Epithelial cell of esophagus (primary cell): ENCODE data around the gene GCKR.
A peak's percentile ranks its signal among the peaks of the same experiment; 100 is the strongest.
"Not testable (repeated sequence)": the region's sequence is repeated elsewhere in the genome, so short reads cannot be mapped to it uniquely, and the experiment has no call there.

ENCODE experiments used
- DNase-seq: peaks from one replicate; pipeline ENCODE4 v3.0.0; 2010; ENCODE audit warnings: low read depth
- H3K4me3 ChIP-seq: 2 replicates; pipeline ENCODE4 v1.5.1; 2011; ENCODE audit warnings: mild to moderate bottlenecking, low read length, control low read depth
- TF ChIP-seq, protein P1 (sequence below): IDR thresholded peaks from 2 replicates; pipeline ENCODE4 v1.5.1; 2011; ENCODE audit warnings: low read depth, mild to moderate bottlenecking, low read length, control low read depth, inconsistent platforms; ENCODE audit not compliant: insufficient read depth; ENCODE audit errors: missing control alignments

Gene GCKR

DNA sequence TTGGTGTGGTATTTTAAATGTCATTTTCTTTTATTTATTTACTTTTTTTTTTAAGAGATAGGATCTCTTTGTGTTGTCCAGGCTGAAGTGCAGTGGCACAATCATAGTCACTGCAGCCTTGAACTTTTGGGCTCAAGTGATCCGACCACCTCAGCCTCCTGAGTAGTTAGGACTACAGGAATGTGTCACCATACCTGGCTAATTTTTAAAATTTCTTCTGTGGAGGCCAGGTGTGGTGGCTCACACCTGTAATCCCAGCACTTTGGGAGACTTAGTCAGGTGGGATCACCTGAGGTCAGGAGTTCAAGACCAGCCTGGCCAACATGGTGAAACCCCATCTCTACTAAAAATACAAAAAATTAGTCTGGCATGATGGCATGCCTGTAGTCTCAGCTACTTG, 52.7 kb downstream of the GCKR start:
- TF ChIP-seq, protein P1, sequence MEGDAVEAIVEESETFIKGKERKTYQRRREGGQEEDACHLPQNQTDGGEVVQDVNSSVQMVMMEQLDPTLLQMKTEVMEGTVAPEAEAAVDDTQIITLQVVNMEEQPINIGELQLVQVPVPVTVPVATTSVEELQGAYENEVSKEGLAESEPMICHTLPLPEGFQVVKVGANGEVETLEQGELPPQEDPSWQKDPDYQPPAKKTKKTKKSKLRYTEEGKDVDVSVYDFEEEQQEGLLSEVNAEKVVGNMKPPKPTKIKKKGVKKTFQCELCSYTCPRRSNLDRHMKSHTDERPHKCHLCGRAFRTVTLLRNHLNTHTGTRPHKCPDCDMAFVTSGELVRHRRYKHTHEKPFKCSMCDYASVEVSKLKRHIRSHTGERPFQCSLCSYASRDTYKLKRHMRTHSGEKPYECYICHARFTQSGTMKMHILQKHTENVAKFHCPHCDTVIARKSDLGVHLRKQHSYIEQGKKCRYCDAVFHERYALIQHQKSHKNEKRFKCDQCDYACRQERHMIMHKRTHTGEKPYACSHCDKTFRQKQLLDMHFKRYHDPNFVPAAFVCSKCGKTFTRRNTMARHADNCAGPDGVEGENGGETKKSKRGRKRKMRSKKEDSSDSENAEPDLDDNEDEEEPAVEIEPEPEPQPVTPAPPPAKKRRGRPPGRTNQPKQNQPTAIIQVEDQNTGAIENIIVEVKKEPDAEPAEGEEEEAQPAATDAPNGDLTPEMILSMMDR = no peak
- DNase-seq = no peak
- H3K4me3 ChIP-seq = no peak overlapping the region

DNA sequence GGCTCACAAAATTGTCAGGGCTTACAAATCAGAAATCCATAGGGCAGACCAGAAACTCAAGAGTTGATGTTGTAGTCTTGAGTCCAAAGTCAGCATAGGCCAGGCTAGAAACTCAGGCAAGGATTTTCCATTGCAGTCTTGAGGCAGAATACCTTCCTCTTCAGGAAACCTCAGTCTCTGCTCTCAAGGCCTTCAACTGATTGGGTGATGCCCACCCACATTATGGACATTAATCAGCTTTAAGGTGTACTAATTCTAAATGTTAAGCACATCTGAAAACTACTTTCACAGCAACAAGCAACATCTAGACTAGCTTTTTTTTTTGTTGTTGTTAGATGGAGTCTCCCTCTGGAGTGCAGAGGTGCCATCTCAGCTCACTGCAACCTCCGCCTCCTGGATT, 54.9 kb downstream of the GCKR start:
- TF ChIP-seq, protein P1 = no peak
- DNase-seq = no peak
- no peak overlapping the region for H3K4me3 ChIP-seq

DNA sequence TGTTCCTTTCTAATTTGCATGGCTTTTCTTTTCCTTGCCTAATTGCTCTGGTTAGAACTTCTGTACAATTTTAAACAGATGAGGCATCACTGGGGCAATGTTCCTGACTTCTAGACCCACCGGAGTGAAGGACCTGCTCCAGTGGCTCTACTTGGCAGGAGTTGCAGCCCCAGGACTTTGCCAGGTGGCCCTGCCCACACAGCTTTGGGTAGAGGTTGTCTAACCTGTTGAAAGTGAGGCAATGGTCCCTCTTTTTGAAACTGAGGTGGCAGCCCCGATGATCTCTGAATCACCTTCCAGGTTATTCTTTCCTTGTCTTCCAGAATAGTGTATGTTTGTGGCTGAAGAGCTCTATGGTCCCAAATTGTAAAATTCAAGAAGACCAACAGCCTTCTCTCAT, 56.3 kb downstream of the GCKR start:
- TF ChIP-seq, protein P1 = no peak
- peak; percentile 62 for DNase-seq

DNA sequence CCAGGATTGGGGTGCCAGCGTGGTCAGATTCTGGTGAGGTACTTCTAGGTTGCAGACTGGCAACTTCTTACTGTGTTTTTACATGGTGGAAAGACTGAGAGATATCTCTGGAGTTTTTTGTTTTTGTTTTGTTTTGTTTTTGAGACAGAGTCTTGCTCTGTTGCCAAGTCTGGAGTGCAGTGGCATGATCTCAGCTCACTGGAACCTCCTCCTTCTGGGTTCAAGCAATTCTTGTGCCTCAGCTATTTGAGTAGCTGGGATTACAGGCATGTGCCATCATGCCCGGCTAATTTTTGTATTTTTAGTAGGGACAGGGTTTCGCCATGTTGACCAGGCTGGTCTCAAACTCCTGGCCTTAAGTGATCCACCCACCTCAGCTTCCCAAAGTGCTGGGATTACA, 57.8 kb downstream of the GCKR start:
- not testable (repeated sequence) for H3K4me3 ChIP-seq
- peak; percentile 39 for DNase-seq

More for the DNA sequence above, 56.3 kb downstream of the GCKR start:
- H3K4me3 ChIP-seq = no peak overlapping the region

- H3K4me3 ChIP-seq = no peak overlapping the region
Observed at GRCh38 chr2:27559228-27559627, 62.6 kb downstream of the GCKR start.

DNA sequence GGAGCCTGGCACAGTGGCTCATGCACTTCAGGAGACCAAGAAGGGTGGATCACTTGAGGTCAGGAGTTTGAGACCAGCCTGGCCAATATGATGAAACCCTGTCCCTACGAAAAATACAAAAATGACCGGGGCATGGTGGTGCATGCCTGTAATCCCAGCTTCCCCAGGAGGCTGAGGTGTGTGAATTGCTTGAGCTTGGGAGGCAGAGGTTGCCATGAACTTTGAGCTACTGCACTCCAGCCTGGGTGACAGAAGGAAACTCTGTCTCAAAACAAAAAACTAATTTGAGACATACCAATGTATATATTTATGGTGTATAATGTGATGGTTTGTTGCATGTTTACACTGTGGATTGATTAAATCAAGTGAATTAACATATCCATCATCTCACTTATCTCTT, 64.4 kb downstream of the GCKR start:
- TF ChIP-seq, protein P1 = no peak
- no peak for DNase-seq
- no peak overlapping the region for H3K4me3 ChIP-seq

More at GRCh38 chr2:27559228-27559627, 62.6 kb downstream of the GCKR start:
- TF ChIP-seq, protein P1 = no peak
- no peak for DNase-seq

DNA sequence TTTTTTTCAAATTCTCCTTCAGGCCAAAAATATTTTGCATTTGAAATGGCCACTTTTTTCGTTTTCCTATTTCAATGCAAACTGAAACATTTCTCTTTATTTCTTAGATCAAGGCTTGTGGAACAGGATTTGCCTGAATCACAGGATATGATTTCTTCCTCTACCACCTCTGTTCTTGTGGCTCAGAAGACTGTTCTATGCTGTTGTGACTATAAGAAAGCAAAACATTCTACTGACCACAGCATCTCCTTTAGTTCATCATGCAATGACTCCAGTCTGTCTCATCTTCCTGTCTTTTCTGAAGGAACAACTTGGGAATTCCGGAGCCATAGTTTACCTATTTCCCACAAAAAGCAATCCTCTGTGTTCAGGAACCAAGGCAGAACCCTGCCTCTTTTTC, 70.0 kb downstream of the GCKR start:
- peak; percentile 89 for DNase-seq
- TF ChIP-seq, protein P1 = no peak
- no peak overlapping the region for H3K4me3 ChIP-seq
